Left kidney (tissue), 8 donors: ENCODE results near the gene ZNF616. TPM values are rescaled to one million over a fixed set of nuclear protein-coding genes. Genes with fewer than 3 reads are reported as not detected.

Source experiments
- DNase-seq: peaks from one replicate; pipeline ENCODE4 v3.0.0-alpha.2; 2013
- long read RNA-seq, 8 donors: transcript quantifications; one replicate each; lab custom pipeline, GENCODE V29; 2026
- polyA plus RNA-seq: library from polyadenylated mRNA; unstranded; fragments of 120-200 nt; gene quantifications from one replicate; pipeline ENCODE4 v1.2.1, GENCODE V29; 2013; ENCODE audit not compliant: insufficient read length

Gene ZNF616
- polyA plus RNA-seq = 24.0 TPM
- long read RNA-seq, donor 1, full-length matches to known transcripts = 6 of 6 reads
- long read RNA-seq, donor 1, partial matches to known transcripts = 0 of 6 reads
- long read RNA-seq, donor 1, other reads (novel, unspliced or antisense) = 0 of 6 reads
- long read RNA-seq, donor 2, full-length matches to known transcripts = 3 of 3 reads
- long read RNA-seq, donor 2, partial matches to known transcripts = 0 of 3 reads
- long read RNA-seq, donor 2, other reads (novel, unspliced or antisense) = 0 of 3 reads
- long read RNA-seq, donor 3, full-length matches to known transcripts = 5 of 5 reads
- long read RNA-seq, donor 3, partial matches to known transcripts = 0 of 5 reads
- long read RNA-seq, donor 3, other reads (novel, unspliced or antisense) = 0 of 5 reads
- long read RNA-seq, donor 4 = 0 reads
- long read RNA-seq, donor 5, full-length matches to known transcripts = 5 of 5 reads
- long read RNA-seq, donor 5, partial matches to known transcripts = 0 of 5 reads
- long read RNA-seq, donor 5, other reads (novel, unspliced or antisense) = 0 of 5 reads
- long read RNA-seq, donor 6, full-length matches to known transcripts = 4 of 4 reads
- long read RNA-seq, donor 6, partial matches to known transcripts = 0 of 4 reads
- long read RNA-seq, donor 6, other reads (novel, unspliced or antisense) = 0 of 4 reads
- long read RNA-seq, donor 7, partial matches to known transcripts = 0 of 4 reads
- long read RNA-seq, donor 7, other reads (novel, unspliced or antisense) = 0 of 4 reads
- long read RNA-seq, donor 8 = 0 reads

GRCh38 chr19:52139252-52140031 is at the start of gene ZNF616:
Gene ZNF616, minus strand, starts transcription at chr19:52139938. Its CDS starts 9,426 bp downstream, at chr19:52130512.
- peak; percentile 95 for DNase-seq

DNA sequence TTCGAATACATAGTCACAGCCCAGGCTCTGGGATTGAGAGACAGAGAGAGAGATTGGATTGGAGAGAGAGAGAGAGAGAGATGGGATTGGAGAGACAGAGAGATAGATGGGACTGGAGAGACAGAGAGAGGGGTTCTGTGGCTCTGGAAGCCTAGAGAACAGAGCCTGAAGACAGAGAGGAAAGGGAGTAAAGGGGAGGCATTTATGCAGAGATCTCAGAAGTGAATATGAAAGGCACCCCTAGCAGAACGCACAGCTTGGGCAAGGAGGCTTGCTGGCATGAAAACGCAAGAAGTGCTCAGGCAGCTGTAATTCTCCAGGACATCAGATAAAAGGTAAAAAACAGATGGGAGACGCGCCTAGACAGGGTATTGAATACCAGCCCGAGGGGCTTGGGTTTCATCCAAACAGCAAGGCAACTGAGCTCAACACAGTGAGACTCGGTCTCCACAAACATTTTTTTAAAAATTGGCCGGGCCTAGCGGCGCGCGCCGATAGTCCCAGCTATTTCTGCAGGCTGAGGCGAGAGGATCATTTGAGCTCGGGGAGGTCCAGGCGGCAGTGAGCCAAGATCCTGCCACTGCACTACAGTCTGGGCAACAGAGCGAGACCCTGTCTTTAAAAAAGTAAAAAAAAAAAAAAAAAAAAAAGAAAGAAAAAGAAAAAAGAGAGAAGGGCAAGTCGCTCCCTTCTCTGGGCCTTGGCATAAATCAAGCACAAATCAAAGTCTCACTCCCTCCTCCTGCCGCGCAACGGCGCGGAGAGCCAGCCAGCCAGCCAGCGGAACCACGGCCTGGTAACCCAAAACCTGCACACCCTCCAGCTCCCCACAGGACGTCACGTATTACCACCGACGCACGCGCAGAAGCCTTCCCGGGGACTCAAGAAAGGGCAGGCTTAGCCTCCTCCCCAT is 49.3 kb upstream of the ZNF616 start:
- no peak for DNase-seq

GRCh38 chr19:52187407-52187806 is 47.7 kb upstream of the ZNF616 start:
- DNase-seq = no peak

DNA sequence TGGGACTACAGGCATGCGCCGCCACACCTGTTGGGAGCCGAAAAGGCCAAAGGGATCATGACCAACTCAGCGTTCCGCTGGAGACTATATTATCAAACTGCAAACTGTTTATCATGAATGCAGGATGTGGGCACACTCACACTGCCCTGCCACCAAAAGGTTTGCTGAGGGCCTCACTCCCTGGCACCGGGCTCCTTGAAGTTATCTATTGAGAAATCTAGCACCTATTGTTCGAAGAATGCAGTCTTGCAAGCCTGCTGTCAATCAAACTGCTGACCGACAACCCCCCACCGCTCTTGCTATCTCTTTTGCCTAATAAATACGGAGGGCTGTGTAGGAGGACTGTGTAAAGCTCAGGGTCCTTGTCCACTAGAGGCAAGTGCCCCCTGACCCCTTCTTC is 36.8 kb upstream of the ZNF616 start:
- DNase-seq = no peak

- no peak for DNase-seq
Observed at GRCh38 chr19:52172347-52172746, 32.6 kb upstream of the ZNF616 start.

DNA sequence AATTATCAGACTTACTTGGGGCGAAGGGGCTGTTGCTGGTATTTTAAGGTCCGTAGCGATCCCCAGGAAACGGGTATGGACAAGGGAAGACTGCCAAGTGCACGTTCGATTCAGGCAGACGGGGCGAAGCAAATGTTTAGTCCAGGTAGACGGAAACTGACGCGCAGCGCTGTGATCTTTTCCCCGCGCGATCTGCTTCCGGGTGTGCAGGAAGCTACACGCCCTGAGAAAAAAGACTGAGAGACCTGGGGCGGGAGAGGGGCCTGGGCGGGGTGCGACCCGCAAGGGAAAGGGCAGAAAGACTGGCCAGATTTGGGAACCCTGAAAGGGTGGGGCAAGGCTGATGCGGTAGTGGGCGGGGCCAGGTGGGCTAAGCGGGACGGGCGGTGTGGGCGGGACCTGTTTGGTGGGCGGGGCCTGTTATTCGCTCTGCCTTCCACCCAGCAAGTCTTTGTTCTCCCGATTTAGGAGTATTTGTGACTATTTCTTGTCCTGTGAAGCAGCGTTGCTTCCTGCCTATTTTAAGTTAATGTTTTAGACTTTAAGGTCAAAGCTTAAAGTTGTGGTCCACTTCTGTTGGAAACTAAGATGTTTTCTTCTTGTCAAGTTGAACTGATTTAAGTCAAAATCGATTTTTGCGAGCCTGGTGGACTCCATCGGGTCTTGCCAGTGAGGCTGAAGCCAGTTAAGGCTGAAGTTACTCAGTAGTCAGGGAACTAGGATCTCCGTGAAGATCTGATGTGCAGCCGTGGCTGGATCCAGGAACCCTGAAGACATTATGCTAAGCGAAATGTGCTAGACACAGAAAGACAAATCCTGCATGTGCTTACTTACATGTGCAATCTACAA is 31.8 kb upstream of the ZNF616 start, which contains the start of gene ZNF836:
Gene ZNF836, minus strand, starts transcription at position 301 of the 849 bp plus-strand sequence. CDS start 3,549 bp downstream, outside the sequence.
- DNase-seq = peak; percentile 85

- DNase-seq = no peak
Observed at GRCh38 chr19:52170863-52171320, 31.2 kb upstream of the ZNF616 start.

- DNase-seq = no peak
Observed at GRCh38 chr19:52170304-52170703, 30.6 kb upstream of the ZNF616 start.

GRCh38 chr19:52155596-52156359 is 16.0 kb upstream of the ZNF616 start:
- no peak for DNase-seq

- DNase-seq = no peak
Observed at GRCh38 chr19:52148256-52148655, 8.5 kb upstream of the ZNF616 start.

DNA sequence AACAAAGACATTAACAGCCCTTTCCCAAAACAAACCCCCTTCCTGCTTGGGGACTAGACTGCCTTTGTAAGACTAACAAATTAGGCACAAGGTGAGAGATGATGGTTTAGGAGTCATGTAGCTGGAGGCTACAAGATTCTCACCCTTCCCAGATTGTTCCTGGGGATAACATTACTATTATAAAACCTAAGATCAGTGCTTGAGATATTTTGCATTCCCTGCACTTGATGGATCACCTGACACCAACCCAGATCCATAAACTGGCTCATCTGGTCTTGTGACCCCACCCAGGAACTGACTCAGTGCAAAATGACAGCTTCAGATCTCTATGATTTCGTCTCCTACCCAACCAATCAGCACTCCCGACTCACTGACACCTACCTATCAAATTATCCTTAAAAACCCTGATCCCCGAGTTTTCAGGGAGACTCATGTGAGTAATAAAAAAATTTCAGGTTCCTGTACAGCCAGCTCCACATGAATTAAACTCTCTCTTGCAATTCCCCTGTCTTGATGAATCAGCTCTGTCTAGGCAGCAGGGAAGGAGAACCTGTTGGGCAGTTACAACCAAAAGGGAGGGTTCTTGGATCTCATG is 2.4 kb upstream of the ZNF616 start:
- DNase-seq = no peak

DNA sequence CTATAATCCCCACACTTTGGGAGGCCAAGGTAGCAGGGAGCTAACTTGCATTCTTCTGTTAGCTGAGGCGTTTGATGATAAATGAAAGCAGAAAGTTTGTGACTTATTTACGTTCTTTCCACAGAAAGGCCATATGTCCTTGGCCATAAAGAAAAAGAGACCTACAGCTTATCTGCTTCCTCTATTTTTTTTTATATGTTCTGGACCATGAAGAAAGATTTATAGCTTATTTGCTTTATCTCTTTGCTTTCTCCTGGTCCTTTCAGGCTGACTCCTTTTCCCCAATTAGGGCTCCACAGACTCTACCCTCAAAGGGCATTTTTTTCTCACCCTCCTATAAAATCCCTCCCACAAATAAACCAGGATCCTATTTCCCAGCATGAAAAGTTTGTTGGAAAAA is 1.5 kb upstream of the ZNF616 start:
- DNase-seq = peak; percentile 15

- no peak for DNase-seq
Observed at GRCh38 chr19:52140032-52140710, 433 bp upstream of the ZNF616 start.

GRCh38 chr19:52138983-52139251 is 821 bp downstream of the ZNF616 start:
- DNase-seq = no peak

GRCh38 chr19:52138278-52138982 is 1.3 kb downstream of the ZNF616 start:
- peak; percentile 55 for DNase-seq

- no peak for DNase-seq
Observed at GRCh38 chr19:52120286-52120685, 19.5 kb downstream of the ZNF616 start.

- DNase-seq = no peak
Observed at GRCh38 chr19:52115526-52116053, 24.1 kb downstream of the ZNF616 start.

- DNase-seq = no peak
Observed at GRCh38 chr19:52114691-52115090, 25.0 kb downstream of the ZNF616 start.
